Neuronal stem cell (in vitro differentiated cells): ENCODE data around the gene TP73.
A peak's percentile ranks its signal among the peaks of the same experiment; 100 is the strongest.

Experiments used
- DNase-seq: peaks from one replicate; pipeline ENCODE4 v3.0.0-alpha.2; 2013; ENCODE audit warnings: low spot score
- H2AFZ ChIP-seq: one replicate; pipeline ENCODE4 v1.6.1; 2013; ENCODE audit warnings: mild to moderate bottlenecking, low read length, inconsistent platforms
- H2AK5ac ChIP-seq: 2 replicates; pipeline ENCODE4 v1.6.1; 2013; ENCODE audit warnings: low read depth, mild to moderate bottlenecking, inconsistent platforms, low read length, moderate library complexity, mixed read lengths
- H2BK120ac ChIP-seq: 2 replicates; pipeline ENCODE4 v1.6.1; 2013; ENCODE audit warnings: low read depth, mild to moderate bottlenecking, inconsistent platforms, low read length, moderate library complexity, mixed read lengths
- H2BK12ac ChIP-seq: one replicate; pipeline ENCODE4 v1.6.1; 2013; ENCODE audit warnings: low read length, inconsistent platforms
- H2BK15ac ChIP-seq: 2 replicates; pipeline ENCODE4 v1.6.1; 2013; ENCODE audit warnings: mild to moderate bottlenecking, low read length, inconsistent platforms, mixed read lengths
- H2BK5ac ChIP-seq: one replicate; pipeline ENCODE4 v1.6.1; 2013; ENCODE audit warnings: inconsistent platforms, mild to moderate bottlenecking, low read length, moderate library complexity
- H3K14ac ChIP-seq: one replicate; pipeline ENCODE4 v1.6.1; 2013; ENCODE audit warnings: low read length, inconsistent platforms
- H3K18ac ChIP-seq: 2 replicates; pipeline ENCODE4 v1.6.1; 2013; ENCODE audit warnings: low read length, inconsistent platforms
- H3K23ac ChIP-seq: 2 replicates; pipeline ENCODE4 v1.6.1; 2013; ENCODE audit warnings: low read depth, mild to moderate bottlenecking, mixed read lengths, low read length, inconsistent platforms; ENCODE audit not compliant: poor library complexity
- H3K27ac ChIP-seq: replicated peaks from 3 replicates; pipeline ENCODE4 v1.5.1; 2013; ENCODE audit warnings: low read length, inconsistent platforms
- H3K27me3 ChIP-seq, 3 experiments: 2 replicates each; pipeline ENCODE4 v1.6.1; 2013; ENCODE audit warnings: low read length in 3 of 3, mild to moderate bottlenecking in 2 of 3, inconsistent platforms in 1 of 3, low read depth in 1 of 3, mixed read lengths in 1 of 3, moderate library complexity in 1 of 3; ENCODE audit not compliant: control insufficient read depth in 3 of 3, insufficient read depth in 3 of 3
- H3K36me3 ChIP-seq, 2 donors: replicated peaks in 1 of 2; 2 replicates each; pipeline ENCODE4 v1.6.1; 2013; ENCODE audit warnings: low read length in 2 of 2; ENCODE audit not compliant: control insufficient read depth in 2 of 2, insufficient read depth in 2 of 2
- H3K4ac ChIP-seq: 2 replicates; pipeline ENCODE4 v1.6.1; 2013; ENCODE audit warnings: inconsistent platforms, mild to moderate bottlenecking, low read length, moderate library complexity
- H3K4me1 ChIP-seq, 2 donors: 1 replicate in 1 of 2; 2 replicates in 1 of 2; pipeline ENCODE4 v1.6.1; 2013; ENCODE audit warnings: low read length in 2 of 2, low read depth in 1 of 2; ENCODE audit not compliant: control insufficient read depth in 2 of 2, insufficient read depth in 1 of 2
- H3K4me2 ChIP-seq: one replicate; pipeline ENCODE4 v1.6.1; 2013; ENCODE audit warnings: mild to moderate bottlenecking, low read length, inconsistent platforms; ENCODE audit not compliant: insufficient read depth, poor library complexity, severe bottlenecking
- H3K4me3 ChIP-seq, 2 donors: 2 replicates each; pipeline ENCODE4 v1.5.1; 2013; ENCODE audit warnings: low read length in 2 of 2, mild to moderate bottlenecking in 2 of 2, inconsistent platforms in 1 of 2, moderate library complexity in 1 of 2
- H3K79me1 ChIP-seq: one replicate; pipeline ENCODE4 v1.6.1; 2013; ENCODE audit warnings: low read depth, mild to moderate bottlenecking, inconsistent platforms, low read length, moderate library complexity
- H3K9ac ChIP-seq: one replicate; pipeline ENCODE4 v1.6.1; 2013; ENCODE audit warnings: mild to moderate bottlenecking, low read depth, low read length, inconsistent platforms; ENCODE audit not compliant: poor library complexity
- H3K9me3 ChIP-seq, 2 donors: replicated peaks in 1 of 2; 2 replicates each; pipeline versions ENCODE3 to v1.6.1; 2013; ENCODE audit warnings: low read length in 2 of 2, mild to moderate bottlenecking in 2 of 2, inconsistent platforms in 1 of 2, low read depth in 1 of 2, mixed read lengths in 1 of 2, moderate library complexity in 1 of 2; ENCODE audit not compliant: control insufficient read depth in 2 of 2, insufficient read depth in 1 of 2
- H4K8ac ChIP-seq: one replicate; pipeline ENCODE4 v1.6.1; 2013; ENCODE audit warnings: low read depth, mild to moderate bottlenecking, inconsistent platforms, low read length, moderate library complexity
- H4K91ac ChIP-seq: one replicate; pipeline ENCODE4 v1.6.1; 2013; ENCODE audit warnings: low read length, low read depth, mild to moderate bottlenecking, inconsistent platforms; ENCODE audit not compliant: poor library complexity
- WGBS, 2 donors: extraction: QIAGEN DNeasy Blood & Tissue Kit; methylation state at CpG; one replicate each; pipeline ENCODE4 v1.1.7; 2013; ENCODE audit warnings: missing lambda C conversion rate in 2 of 2, mixed read lengths in 1 of 2; ENCODE audit not compliant: insufficient read length in 2 of 2, insufficient replicate concordance in 1 of 2; ENCODE audit errors: extremely low coverage in 2 of 2; 5-methylcytosine and 5-hydroxymethylcytosine counted together

Gene TP73

DNA sequence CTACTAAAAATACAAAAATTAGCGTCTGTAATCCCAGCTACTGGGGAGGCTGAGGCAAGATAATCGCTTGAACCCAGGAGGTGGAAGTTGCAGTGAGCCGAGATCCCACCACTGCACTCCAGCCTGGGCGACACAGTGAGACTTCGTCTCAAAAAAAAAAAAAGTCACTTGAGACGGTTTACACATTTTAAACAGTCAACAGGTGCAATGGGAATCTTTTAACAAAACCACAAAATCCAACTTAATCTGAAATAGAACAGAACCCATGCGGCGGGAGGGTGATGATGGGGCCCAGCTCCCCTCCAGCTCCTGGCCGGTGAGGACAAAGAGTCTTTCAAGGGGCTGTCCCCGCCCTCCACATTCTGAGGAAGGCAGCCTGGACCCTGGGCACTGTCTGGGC is 48.3 kb downstream of the TP73 start:
- no peak overlapping the region for H2AFZ ChIP-seq
- H3K23ac ChIP-seq, result no peak overlapping the region
- H3K4ac ChIP-seq, result no peak overlapping the region
- no peaks in the 10 kb centered on the region for H3K79me1 ChIP-seq
- H2BK15ac ChIP-seq, result no peak overlapping the region
- H3K18ac ChIP-seq, result no peak overlapping the region
- DNase-seq, result no peak
- H2BK12ac ChIP-seq, result no peak overlapping the region
- no peak overlapping the region for H3K14ac ChIP-seq
- H2BK120ac ChIP-seq, result no peak overlapping the region
- no peak overlapping the region for H3K9ac ChIP-seq
- H3K9me3 ChIP-seq, result no peaks in the 10 kb centered on the region
- H3K4me1 ChIP-seq, result peaks cover 11 to 15% of the 10 kb centered on the region in 2 donors
- H3K27me3 ChIP-seq, result peaks cover 0 to 90% (median 0%) of the 10 kb centered on the region in 3 experiments
- H3K4me3 ChIP-seq, result no peak overlapping the region
- H4K91ac ChIP-seq, result no peak overlapping the region
- WGBS, 2 donors, result no CpG with 5 or more reads among the region's 10 CpGs
- H4K8ac ChIP-seq, result no peak overlapping the region
- no peak overlapping the region for H3K4me2 ChIP-seq
- H2BK5ac ChIP-seq, result no peak overlapping the region
- H2AK5ac ChIP-seq, result peak overlapping the region; percentile 5
- no peaks in the 10 kb centered on the region for H3K36me3 ChIP-seq
- H3K27ac ChIP-seq, result no peak overlapping the region

DNA sequence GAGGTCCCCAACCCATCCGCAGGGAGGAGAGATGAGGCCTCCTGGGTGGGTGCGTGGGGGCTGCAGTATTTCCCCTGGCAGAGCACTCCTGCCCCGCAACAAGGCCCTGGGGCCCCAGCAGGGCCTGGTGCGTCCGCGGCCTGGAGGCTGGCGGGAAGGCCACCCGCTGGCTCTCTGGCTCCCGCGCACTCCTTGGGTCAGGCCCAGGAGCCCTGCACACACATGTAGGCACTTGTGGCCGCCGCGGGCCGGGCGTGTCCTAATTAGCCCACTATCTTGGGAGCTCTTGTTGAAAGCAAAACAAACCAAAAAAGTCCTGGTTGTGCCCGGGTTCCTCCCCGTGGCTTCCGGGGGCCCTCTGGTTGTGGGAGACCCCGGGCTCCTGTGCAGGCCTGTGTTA is 50.2 kb downstream of the TP73 start:
- Histone ChIP-seq H2BK120ac (no peak overlapping the region), H2AK5ac (peak overlapping the region; percentile 94), H2AFZ (peak overlapping the region; percentile 20), H3K36me3 (no peaks in the 10 kb centered on the region), H2BK5ac (peak overlapping the region; percentile 75), H2BK12ac (peak overlapping the region; percentile 41), H3K14ac (no peak overlapping the region), H3K9me3 (no peaks in the 10 kb centered on the region), H3K27ac (peak overlapping the region; percentile 31), H3K4me1 (peaks cover 11 to 12% of the 10 kb centered on the region in 2 donors), H3K9ac (no peak overlapping the region), H3K79me1 (no peaks in the 10 kb centered on the region), H3K18ac (peak overlapping the region; percentile 71), H3K4me3 (no peak overlapping the region), H4K91ac (no peak overlapping the region), H3K4me2 (no peak overlapping the region), H2BK15ac (peak overlapping the region; percentile 91), H3K27me3 (peaks cover 0 to 84% (median 4%) of the 10 kb centered on the region in 3 experiments), H3K4ac (no peak overlapping the region), H3K23ac (no peak overlapping the region), H4K8ac (no peak overlapping the region)
- no CpG with 5 or more reads among the region's 19 CpGs for WGBS, 2 donors
- DNase-seq, result no peak

DNA sequence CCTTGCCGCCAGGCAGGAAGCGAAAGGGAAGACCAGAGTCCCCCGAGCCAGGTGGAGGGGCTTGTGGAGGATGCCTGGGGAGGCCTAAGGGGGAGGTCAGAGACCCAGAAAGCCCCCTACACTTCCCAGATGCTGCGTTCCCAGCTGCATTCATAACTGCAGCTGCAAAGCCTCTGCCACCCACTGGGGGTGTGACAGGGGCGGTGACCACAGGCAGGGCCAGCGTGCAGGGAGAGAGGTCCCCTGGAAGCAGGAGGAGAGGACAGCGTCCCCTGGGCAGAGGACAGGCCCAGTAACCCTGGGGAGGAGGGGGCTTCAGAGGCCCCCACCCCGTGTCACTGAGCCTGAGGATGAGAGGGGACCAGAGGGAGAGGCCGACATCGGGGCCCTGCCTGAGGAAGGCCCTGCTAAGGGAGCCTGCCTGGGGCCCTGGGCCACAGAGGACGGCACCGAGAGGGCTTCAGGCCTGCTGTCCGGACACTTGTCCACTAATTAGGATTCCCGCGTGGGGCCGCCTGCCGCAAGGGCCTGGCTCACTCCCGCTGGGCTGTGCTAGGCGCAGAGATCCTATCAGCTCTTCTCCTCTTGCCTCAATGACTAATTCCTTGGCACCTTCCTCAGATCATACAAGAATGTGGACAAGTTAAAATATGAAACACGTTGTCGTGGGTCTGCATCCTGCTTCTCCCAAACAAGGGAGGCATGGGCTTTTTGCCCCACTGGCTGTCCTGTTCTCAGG is 50.8 kb downstream of the TP73 start:
- Histone ChIP-seq H3K4me1 (peaks cover 11 to 17% of the 10 kb centered on the region in 2 donors), H3K4me2 (peak overlapping the region; percentile 11), H3K9me3 (no peaks in the 10 kb centered on the region), H3K14ac (no peak overlapping the region), H2BK5ac (peak overlapping the region; percentile 75), H3K27me3 (peaks cover 0 to 84% (median 10%) of the 10 kb centered on the region in 3 experiments), H2AK5ac (peak overlapping the region; percentile 94), H3K4ac (no peak overlapping the region), H2BK15ac (peak overlapping the region; percentile 91), H3K4me3 (no peak overlapping the region), H4K8ac (no peak overlapping the region), H3K18ac (peak overlapping the region; percentile 91), H3K9ac (no peak overlapping the region), H3K36me3 (no peaks in the 10 kb centered on the region), H2BK12ac (peak overlapping the region; percentile 41), H2AFZ (peak overlapping the region; percentile 20), H3K79me1 (no peaks in the 10 kb centered on the region), H2BK120ac (no peak overlapping the region), H4K91ac (no peak overlapping the region), H3K27ac (peak overlapping the region; percentile 31), H3K23ac (peak overlapping the region; percentile 85)
- DNase-seq, result no peak
- WGBS, 2 donors, result no CpG with 5 or more reads among the region's 21 CpGs

DNA sequence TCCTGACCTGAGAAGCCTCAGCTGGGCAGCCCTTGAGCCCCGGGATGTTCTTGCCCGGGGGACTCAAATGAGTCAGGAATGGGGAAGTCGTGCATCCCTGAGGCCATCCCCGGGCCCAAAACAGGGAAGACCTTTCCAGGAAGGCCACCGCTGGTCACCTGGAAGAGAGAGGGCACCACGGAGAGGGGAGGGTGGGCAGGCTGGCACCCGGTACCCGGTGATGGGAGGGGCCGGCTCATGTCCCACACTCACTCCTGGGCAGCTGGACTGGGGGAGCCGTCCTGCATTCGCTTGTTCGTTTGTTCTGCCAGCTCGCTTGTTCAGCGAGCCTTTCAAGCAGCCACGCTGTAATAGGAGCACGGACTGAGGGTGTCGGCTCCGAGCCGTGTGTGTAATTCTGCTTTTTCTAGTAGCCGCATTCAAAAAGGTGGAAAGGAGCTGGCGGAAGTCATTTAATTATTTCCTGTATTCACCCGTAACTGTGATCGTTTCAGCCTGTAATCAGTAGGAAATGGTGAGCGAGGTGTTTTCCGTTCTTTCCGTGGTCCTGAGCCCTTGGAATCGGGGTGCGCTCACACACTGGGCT is 51.6 kb downstream of the TP73 start:
- Histone ChIP-seq H4K91ac (no peak overlapping the region), H3K4ac (peak overlapping the region; percentile 53), H2AFZ (no peak overlapping the region), H3K18ac (peak overlapping the region; percentile 35), H3K9ac (no peak overlapping the region), H4K8ac (no peak overlapping the region), H3K9me3 (no peaks in the 10 kb centered on the region), H3K79me1 (no peaks in the 10 kb centered on the region), H3K4me3 (no peak overlapping the region), H3K23ac (peak overlapping the region; percentile 85), H2AK5ac (peak overlapping the region; percentile 82), H3K27ac (no peak overlapping the region), H2BK12ac (peak overlapping the region; percentile 4), H2BK15ac (peak overlapping the region; percentile 49), H3K4me2 (no peak overlapping the region), H3K27me3 (peaks cover 0 to 84% (median 14%) of the 10 kb centered on the region in 3 experiments), H3K4me1 (peaks cover 11 to 17% of the 10 kb centered on the region in 2 donors), H3K36me3 (no peaks in the 10 kb centered on the region), H3K14ac (peak overlapping the region; percentile 71), H2BK120ac (peak overlapping the region; percentile 87), H2BK5ac (peak overlapping the region; percentile 75)
- WGBS, 2 donors, result no CpG with 5 or more reads among the region's 28 CpGs
- no peak for DNase-seq
